ENCODE results near the gene OR6C68. TPM values are rescaled to one million over a fixed set of nuclear protein-coding genes. Genes with fewer than 3 reads are reported as not detected.
A peak's percentile ranks its signal among the peaks of the same experiment; 100 is the strongest.
"Not testable (repeated sequence)": the region's sequence is repeated elsewhere in the genome, so short reads cannot be mapped to it uniquely, and the experiment has no call there.

The OR6C68 gene
- total RNA-seq, result not detected
- polyA plus RNA-seq, result not detected
- total RNA-seq, result 0 reads per million in 6 experiments

- no peaks in the 10 kb centered on the region for H3K4me1 Mint-ChIP-seq
- ATAC-seq, result no peak
- peaks cover 6 to 13% (median 10%) of the 10 kb centered on the region in 5 donors for H3K27me3 Mint-ChIP-seq
These were observed at the start of gene OR6C68 for GRCh38 chr12:55492078-55492477. Gene OR6C68 (plus strand): TSS chr12:55492378. CDS start chr12:55492378, 0 bp downstream.

GRCh38 chr12:55443776-55444175 is 48.4 kb upstream of the OR6C68 start, which contains the start of gene OR6C2:
Gene OR6C2 (plus strand): TSS chr12:55444076. CDS start chr12:55452214, 8,138 bp downstream.
- Mint-ChIP-seq H3K4me1 (no peaks in the 10 kb centered on the region), H3K9me3 (peaks cover 11 to 37% (median 22%) of the 10 kb centered on the region in 9 donors), H3K4me3 (no peak within 1 kb of the TSS), H3K36me3 (peaks cover 0 to 26% (median 0%) of the 10 kb centered on the region in 3 donors), H3K27me3 (peaks cover 2 to 18% (median 13%) of the 10 kb centered on the region in 5 donors), H3K27ac (no peak within 1 kb of the TSS)
- DNase-seq (no peak), ATAC-seq (no peak)
- POLR2A ChIA-PET, result no interaction called here

More at GRCh38 chr12:55492078-55492477, at the start of gene OR6C68:
- no peaks in the 10 kb centered on the region for H3K36me3 Mint-ChIP-seq
- peaks cover 0 to 3% (median 0%) of the 10 kb centered on the region in 9 donors for H3K9me3 Mint-ChIP-seq
- POLR2A ChIA-PET, result no interaction called here
- no peak within 1 kb of the TSS for H3K4me3 Mint-ChIP-seq
- DNase-seq, result no peak
- H3K27ac Mint-ChIP-seq, result no peak within 1 kb of the TSS

- H3K27ac Mint-ChIP-seq, result no peak overlapping the region
- H3K36me3 Mint-ChIP-seq, result peaks cover 0 to 17% (median 0%) of the 10 kb centered on the region in 3 donors
- ATAC-seq (no peak), DNase-seq (no peak)
- peaks cover 5 to 23% (median 14%) of the 10 kb centered on the region in 9 donors for H3K9me3 Mint-ChIP-seq
- no peaks in the 10 kb centered on the region for H3K4me1 Mint-ChIP-seq
- POLR2A ChIA-PET, result no interaction called here
- H3K27me3 Mint-ChIP-seq, result peaks cover 2 to 11% (median 9%) of the 10 kb centered on the region in 5 donors
- no peak overlapping the region for H3K4me3 Mint-ChIP-seq
These were observed 46.8 kb upstream of the OR6C68 start for GRCh38 chr12:55445357-55445756.

- Mint-ChIP-seq H3K4me1 (no peaks in the 10 kb centered on the region), H3K27me3 (peaks cover 4 to 13% (median 8%) of the 10 kb centered on the region in 5 donors), H3K36me3 (peaks cover 0 to 12% (median 0%) of the 10 kb centered on the region in 3 donors), H3K4me3 (no peak overlapping the region), H3K9me3 (peaks cover 0 to 13% (median 7%) of the 10 kb centered on the region in 9 donors), H3K27ac (no peak overlapping the region)
- ATAC-seq (no peak), DNase-seq (no peak)
- POLR2A ChIA-PET, result no interaction called here
These were observed 45.9 kb upstream of the OR6C68 start for GRCh38 chr12:55446326-55446725.

- no peaks in the 10 kb centered on the region for H3K4me1 Mint-ChIP-seq
- DNase-seq (no peak), ATAC-seq (no peak)
- no peak overlapping the region for H3K4me3 Mint-ChIP-seq
- no peak overlapping the region for H3K27ac Mint-ChIP-seq
- no peaks in the 10 kb centered on the region for H3K9me3 Mint-ChIP-seq
- H3K27me3 Mint-ChIP-seq, result peaks cover 6 to 24% (median 15%) of the 10 kb centered on the region in 5 donors
- POLR2A ChIA-PET, result no interaction called here
- no peaks in the 10 kb centered on the region for H3K36me3 Mint-ChIP-seq
These were observed 43.4 kb upstream of the OR6C68 start for GRCh38 chr12:55448825-55449224.

- ATAC-seq, H3K27ac Mint-ChIP-seq: not testable (repeated sequence)
These were observed 27.3 kb upstream of the OR6C68 start for GRCh38 chr12:55464926-55465325.

GRCh38 chr12:55467836-55468235 is 24.3 kb upstream of the OR6C68 start:
- Mint-ChIP-seq H3K9me3 (peaks cover 0 to 19% (median 5%) of the 10 kb centered on the region in 9 donors), H3K36me3 (no peaks in the 10 kb centered on the region), H3K27ac (peak overlapping the region in 1 of 10 donors; percentile 35), H3K4me3 (no peak overlapping the region), H3K27me3 (peaks cover 9 to 26% (median 14%) of the 10 kb centered on the region in 5 donors), H3K4me1 (peaks cover 0 to 24% (median 0%) of the 10 kb centered on the region in 4 donors)
- DNase-seq (no peak), ATAC-seq (no peak)
- POLR2A ChIA-PET, result no interaction called here

More at GRCh38 chr12:55464926-55465325, 27.3 kb upstream of the OR6C68 start:
- H3K4me1 Mint-ChIP-seq, result peaks cover 0 to 22% (median 0%) of the 10 kb centered on the region in 4 donors
- H3K36me3 Mint-ChIP-seq, H3K4me3 Mint-ChIP-seq, DNase-seq, POLR2A ChIA-PET: not testable (repeated sequence)
- H3K27me3 Mint-ChIP-seq, result peaks cover 19 to 43% (median 24%) of the 10 kb centered on the region in 5 donors
- H3K9me3 Mint-ChIP-seq, result peaks cover 0 to 31% (median 5%) of the 10 kb centered on the region in 9 donors

- peaks cover 0 to 4% (median 0%) of the 10 kb centered on the region in 9 donors for H3K9me3 Mint-ChIP-seq
- DNase-seq (no peak), ATAC-seq (no peak)
- peaks cover 9 to 21% (median 15%) of the 10 kb centered on the region in 5 donors for H3K27me3 Mint-ChIP-seq
- no peak overlapping the region for H3K4me3 Mint-ChIP-seq
- no peaks in the 10 kb centered on the region for H3K36me3 Mint-ChIP-seq
- H3K27ac Mint-ChIP-seq, result no peak overlapping the region
- POLR2A ChIA-PET, result no interaction called here
- H3K4me1 Mint-ChIP-seq, result peaks cover 0 to 24% (median 0%) of the 10 kb centered on the region in 4 donors
These were observed 22.9 kb upstream of the OR6C68 start for GRCh38 chr12:55469291-55469690.

- no peak within 1 kb of the TSS for H3K4me3 Mint-ChIP-seq
- no peaks in the 10 kb centered on the region for H3K36me3 Mint-ChIP-seq
- ATAC-seq (no peak), DNase-seq (no peak)
- POLR2A ChIA-PET, result no interaction called here
- peaks cover 0 to 24% (median 0%) of the 10 kb centered on the region in 4 donors for H3K4me1 Mint-ChIP-seq
- no peaks in the 10 kb centered on the region for H3K9me3 Mint-ChIP-seq
- H3K27me3 Mint-ChIP-seq, result peaks cover 9 to 22% (median 15%) of the 10 kb centered on the region in 5 donors
- H3K27ac Mint-ChIP-seq, result no peak within 1 kb of the TSS
These were observed 21.9 kb upstream of the OR6C68 start, which contains the start of gene OR6C70 for GRCh38 chr12:55470088-55470829. Gene OR6C70 (minus strand): TSS chr12:55470138. CDS start chr12:55470138, 0 bp downstream.

- POLR2A ChIA-PET, result no interaction called here
- no peaks in the 10 kb centered on the region for H3K36me3 Mint-ChIP-seq
- H3K9me3 Mint-ChIP-seq, result no peaks in the 10 kb centered on the region
- H3K27me3 Mint-ChIP-seq, result peaks cover 9 to 31% (median 14%) of the 10 kb centered on the region in 5 donors
- H3K4me3 Mint-ChIP-seq, result no peak overlapping the region
- ATAC-seq (no peak), DNase-seq (no peak)
- H3K4me1 Mint-ChIP-seq, result peaks cover 0 to 16% (median 0%) of the 10 kb centered on the region in 4 donors
- peak overlapping the region in 1 of 10 donors; percentile 60 for H3K27ac Mint-ChIP-seq
These were observed 19.9 kb upstream of the OR6C68 start for GRCh38 chr12:55472264-55472663.

GRCh38 chr12:55479136-55479535 is 13.0 kb upstream of the OR6C68 start:
- H3K27ac Mint-ChIP-seq, H3K9me3 Mint-ChIP-seq, ATAC-seq, DNase-seq, POLR2A ChIA-PET, H3K36me3 Mint-ChIP-seq, H3K4me1 Mint-ChIP-seq, H3K4me3 Mint-ChIP-seq: not testable (repeated sequence)
- H3K27me3 Mint-ChIP-seq, result peaks cover 8 to 37% (median 19%) of the 10 kb centered on the region in 5 donors

- Mint-ChIP-seq H3K9me3 (peaks cover 0 to 11% (median 2%) of the 10 kb centered on the region in 9 donors), H3K27me3 (peaks cover 9 to 38% (median 14%) of the 10 kb centered on the region in 5 donors)
- H3K4me1 Mint-ChIP-seq, H3K36me3 Mint-ChIP-seq, H3K27ac Mint-ChIP-seq, H3K4me3 Mint-ChIP-seq, DNase-seq, POLR2A ChIA-PET, ATAC-seq: not testable (repeated sequence)
These were observed 7.9 kb upstream of the OR6C68 start for GRCh38 chr12:55484284-55484683.

- H3K4me3 Mint-ChIP-seq, result no peak overlapping the region
- no peaks in the 10 kb centered on the region for H3K9me3 Mint-ChIP-seq
- DNase-seq (no peak), ATAC-seq (no peak)
- no peaks in the 10 kb centered on the region for H3K36me3 Mint-ChIP-seq
- no peaks in the 10 kb centered on the region for H3K4me1 Mint-ChIP-seq
- peaks cover 6 to 16% (median 12%) of the 10 kb centered on the region in 5 donors for H3K27me3 Mint-ChIP-seq
- H3K27ac Mint-ChIP-seq, result no peak overlapping the region
- POLR2A ChIA-PET, result no interaction called here
These were observed 3.3 kb downstream of the OR6C68 start for GRCh38 chr12:55495490-55495889.

All from naive thymus-derived CD8-positive, alpha-beta T cell (primary cell).